A549 treated with Hydrocortisone at 1 μM for 4 hours (cell line): ENCODE measurements around the gene TMEM131. TPM values are rescaled to one million over a fixed set of nuclear protein-coding genes. Genes with fewer than 3 reads are reported as not detected.

Source experiments
- total RNA-seq: library from RNA; stranded (reverse); fragments of 200-300 nt; extraction: Qiagen RNA extraction; gene quantifications from 5 replicates; pipeline ENCODE4 v1.2.3, GENCODE V29; 2022

The TMEM131 gene
- 11.5 to 16.1 TPM (median 14.9 TPM) in 5 replicates for total RNA-seq

GRCh38 chr2:97995734-97996624, at the start of gene TMEM131:
Gene TMEM131 (minus strand): TSS chr2:97995948. CDS start chr2:97995662, 286 bp downstream.

GRCh38 chr2:97713296-97714083, 282.3 kb downstream of the TMEM131 start, which contains the start of gene ZAP70:
Gene ZAP70 (plus strand): TSS chr2:97713576. CDS start chr2:97724037, 10,461 bp downstream.

Other genes starting within 250 kb of the TMEM131 start
- 0.15 to 0.29 TPM (median 0.26 TPM) in 3 of 5 replicates, not detected in the others for gene VWA3B, start 91.2 kb upstream of the TMEM131 start, total RNA-seq